Measurements from ENCODE around the gene NOL7. TPM values are rescaled to one million over a fixed set of nuclear protein-coding genes. Genes with fewer than 3 reads are reported as not detected.

The NOL7 gene
- total RNA-seq, 8 experiments from 2014 or later, result 56.1 to 80.4 (median 66.7) TPM

GRCh38 chr6:13604546-13605416 is 10.4 kb upstream of the NOL7 start:
- H3K4me3 ChIP-seq, result no peak overlapping the region
- 60 to 100% (median 86%) methylated on average over 1 to 2 of the region's 2 CpGs; no CpG with 5 or more reads in 1 of the 10 experiments for WGBS, 10 experiments
- no peak for ATAC-seq (replicated peaks in 6 of 8)
- in situ Hi-C loops (cut with MboI; ENCODE audit: low pct_unique_long_range_greater_than_20kb in 2 of 9, low sequenced_read_pairs in 9 of 9, unreplicated experiment in 9 of 9), result no loop called here
- no peaks in the 10 kb centered on the region for H3K4me1 ChIP-seq (replicated peaks in 1 of 2)
- no peak overlapping the region for H3K27ac ChIP-seq

GRCh38 chr6:13605634-13606033 is 9.5 kb upstream of the NOL7 start:
- 51 to 100% (median 97%) methylated on average over 1 to 4 of the region's 4 CpGs; no CpG with 5 or more reads in 1 of the 10 experiments for WGBS, 10 experiments
- no peak for ATAC-seq (replicated peaks in 6 of 8)
- in situ Hi-C loops (cut with MboI; ENCODE audit: low pct_unique_long_range_greater_than_20kb in 2 of 9, low sequenced_read_pairs in 9 of 9, unreplicated experiment in 9 of 9), result no loop called here

GRCh38 chr6:13611715-13612114 is 3.4 kb upstream of the NOL7 start:
- peaks cover 7 to 13% of the 10 kb centered on the region in 2 donors for H3K4me1 ChIP-seq (replicated peaks in 1 of 2)
- H3K27ac ChIP-seq, result no peak overlapping the region
- no peak for ATAC-seq (replicated peaks in 6 of 8)
- in situ Hi-C loops (cut with MboI; ENCODE audit: low pct_unique_long_range_greater_than_20kb in 2 of 9, low sequenced_read_pairs in 9 of 9, unreplicated experiment in 9 of 9), result no loop called here
- WGBS, 10 experiments, result 60 to 91% (median 76%) methylated on average over 1 to 4 of the region's 4 CpGs; no CpG with 5 or more reads in 2 of the 10 experiments
- no peak overlapping the region for H3K4me3 ChIP-seq

More at GRCh38 chr6:13605634-13606033, 9.5 kb upstream of the NOL7 start:
- Histone ChIP-seq H3K4me3 (no peak overlapping the region), H3K4me1 (replicated peaks in 1 of 2) (no peaks in the 10 kb centered on the region), H3K27ac (no peak overlapping the region)

GRCh38 chr6:13613029-13613594 is 2.0 kb upstream of the NOL7 start:
- in situ Hi-C loops (cut with MboI; ENCODE audit: low pct_unique_long_range_greater_than_20kb in 2 of 9, low sequenced_read_pairs in 9 of 9, unreplicated experiment in 9 of 9), result no loop called here
- ATAC-seq (replicated peaks in 6 of 8), result no peak
- 0 to 90% (median 64%) methylated on average over 1 to 3 of the region's 3 CpGs; no CpG with 5 or more reads in 1 of the 10 experiments for WGBS, 10 experiments
- Histone ChIP-seq H3K27ac (no peak overlapping the region), H3K4me3 (peak overlapping the region in 1 of 5 donors; percentile 97), H3K4me1 (replicated peaks in 1 of 2) (peaks cover 9 to 19% of the 10 kb centered on the region in 2 donors)

- in situ Hi-C loops (cut with MboI; ENCODE audit: low pct_unique_long_range_greater_than_20kb in 2 of 9, low sequenced_read_pairs in 9 of 9, unreplicated experiment in 9 of 9), result no loop called here
- peak; percentile 37 to 61 (median 52) for ATAC-seq (replicated peaks in 6 of 8)
- H3K27ac ChIP-seq, result peak overlapping the region; percentile 86 to 95
Observed at GRCh38 chr6:13614126-13614925, 809 bp upstream of the NOL7 start.

GRCh38 chr6:13615792-13616120 is 621 bp downstream of the NOL7 start:
- in situ Hi-C loops (cut with MboI; ENCODE audit: low pct_unique_long_range_greater_than_20kb in 2 of 9, low sequenced_read_pairs in 9 of 9, unreplicated experiment in 9 of 9), result no loop called here
- Histone ChIP-seq H3K27ac (peak overlapping the region; percentile 83 to 95), H3K4me3 (peak overlapping the region; percentile 64 to 99 (median 81)), H3K4me1 (replicated peaks in 1 of 2) (peaks cover 9 to 19% of the 10 kb centered on the region in 2 donors)
- 0 to 3% (median 0%) methylated on average over 4 to 13 of the region's 14 CpGs; no CpG with 5 or more reads in 5 of the 10 experiments for WGBS, 10 experiments
- ATAC-seq (replicated peaks in 6 of 8), result peak; percentile 38 to 51 (median 47)

More at GRCh38 chr6:13614126-13614925, 809 bp upstream of the NOL7 start:
- Histone ChIP-seq H3K4me3 (peak overlapping the region; percentile 64 to 99 (median 81)), H3K4me1 (replicated peaks in 1 of 2) (peaks cover 9 to 19% of the 10 kb centered on the region in 2 donors)
- WGBS, 10 experiments, result 0 to 73% (median 20%) methylated on average over 1 to 25 of the region's 38 CpGs

- H3K4me1 ChIP-seq (replicated peaks in 1 of 2), result peaks cover 9 to 19% of the 10 kb centered on the region in 2 donors
- ATAC-seq (replicated peaks in 6 of 8), result no peak
- in situ Hi-C loops (cut with MboI; ENCODE audit: low pct_unique_long_range_greater_than_20kb in 2 of 9, low sequenced_read_pairs in 9 of 9, unreplicated experiment in 9 of 9), result no loop called here
- no peak overlapping the region for H3K4me3 ChIP-seq
- H3K27ac ChIP-seq, result no peak overlapping the region
- 40 to 94% (median 73%) methylated on average over 1 to 2 of the region's 2 CpGs; no CpG with 5 or more reads in 1 of the 10 experiments for whole genome bisulfite sequencing, 10 experiments
Observed at GRCh38 chr6:13617066-13617465, 1.9 kb downstream of the NOL7 start.

GRCh38 chr6:13624871-13625288 is 9.7 kb downstream of the NOL7 start:
- in situ Hi-C loops (cut with MboI; ENCODE audit: low pct_unique_long_range_greater_than_20kb in 2 of 9, low sequenced_read_pairs in 9 of 9, unreplicated experiment in 9 of 9), result no loop called here
- 20 to 72% (median 55%) methylated on average over 1 to 4 of the region's 4 CpGs for WGBS, 10 experiments
- Histone ChIP-seq H3K4me1 (replicated peaks in 1 of 2) (no peaks in the 10 kb centered on the region), H3K27ac (no peak overlapping the region), H3K4me3 (no peak overlapping the region)
- peak in 6 of 8 experiments; percentile 37 to 78 (median 70) for ATAC-seq (replicated peaks in 6 of 8)

GRCh38 chr6:13629459-13630116 is 14.5 kb downstream of the NOL7 start:
- ATAC-seq (replicated peaks in 6 of 8), result no peak
- H3K4me1 ChIP-seq (replicated peaks in 1 of 2), result no peaks in the 10 kb centered on the region
- H3K27ac ChIP-seq, result no peak overlapping the region
- WGBS, 10 experiments, result 7 to 67% (median 35%) methylated on average over 1 to 4 of the region's 4 CpGs
- H3K4me3 ChIP-seq, result no peak overlapping the region
- in situ Hi-C loops (cut with MboI; ENCODE audit: low pct_unique_long_range_greater_than_20kb in 2 of 9, low sequenced_read_pairs in 9 of 9, unreplicated experiment in 9 of 9), result no loop called here

GRCh38 chr6:13630499-13630898 is 15.4 kb downstream of the NOL7 start:
- ATAC-seq (replicated peaks in 6 of 8), result peak in 1 of 8 experiments; percentile 24
- in situ Hi-C loops (cut with MboI; ENCODE audit: low pct_unique_long_range_greater_than_20kb in 2 of 9, low sequenced_read_pairs in 9 of 9, unreplicated experiment in 9 of 9), result no loop called here
- 100% methylated on average over 1 of the region's 1 CpG; no CpG with 5 or more reads in 7 of the 10 experiments for WGBS, 10 experiments
- Histone ChIP-seq H3K4me3 (no peak overlapping the region), H3K4me1 (replicated peaks in 1 of 2) (no peaks in the 10 kb centered on the region), H3K27ac (no peak overlapping the region)

GRCh38 chr6:13633343-13633742 is 18.2 kb downstream of the NOL7 start:
- in situ Hi-C loops (cut with MboI; ENCODE audit: low pct_unique_long_range_greater_than_20kb in 2 of 9, low sequenced_read_pairs in 9 of 9, unreplicated experiment in 9 of 9), result no loop called here
- ATAC-seq (replicated peaks in 6 of 8), result no peak
- no peak overlapping the region for H3K4me3 ChIP-seq
- no peak overlapping the region for H3K27ac ChIP-seq
- no peaks in the 10 kb centered on the region for H3K4me1 ChIP-seq (replicated peaks in 1 of 2)
- WGBS, 10 experiments, result 88 to 100% (median 100%) methylated on average over 1 to 2 of the region's 2 CpGs; no CpG with 5 or more reads in 1 of the 10 experiments

GRCh38 chr6:13635948-13636658 is 21.0 kb downstream of the NOL7 start:
- no peak overlapping the region for H3K27ac ChIP-seq
- in situ Hi-C loops (cut with MboI; ENCODE audit: low pct_unique_long_range_greater_than_20kb in 2 of 9, low sequenced_read_pairs in 9 of 9, unreplicated experiment in 9 of 9), result no loop called here
- WGBS, 10 experiments, result 20 to 100% (median 76%) methylated on average over 1 to 4 of the region's 4 CpGs
- no peak for ATAC-seq (replicated peaks in 6 of 8)
- H3K4me1 ChIP-seq (replicated peaks in 1 of 2), result no peaks in the 10 kb centered on the region
- no peak overlapping the region for H3K4me3 ChIP-seq

Data from motor neuron (in vitro differentiated cells).